Measurements from ENCODE around the gene SUPT4H1. TPM values are rescaled to one million over a fixed set of nuclear protein-coding genes. Genes with fewer than 3 reads are reported as not detected.

The SUPT4H1 gene
- total and polyA plus RNA-seq, 9 of the 15 experiments (the other 6 are each of a cell fraction or from before 2014, with no cell fraction given): 62.1 to 320 (median 117) TPM

- TF ChIP-seq ZNF740 (CRISPR knock-in tag; IDR thresholded peaks at IDR 0.05) (0 out of 2 replicates have a peak, but pooled peaks have one; percentile 2), ZNF740 (tag; IDR thresholded peaks at IDR 0.05) (no peak), CREB3L1 (IDR thresholded peaks at IDR 0.05; ENCODE audit: borderline replicate concordance, low read depth) (no peak), SNRNP70 (optimal IDR thresholded peaks at IDR 0.05; ENCODE audit: low read depth, low read length) (no peak), ZNF408 (CRISPR knock-in tag; IDR thresholded peaks at IDR 0.05; ENCODE audit: low read depth) (no peak), RBM15 (IDR thresholded peaks at IDR 0.05; ENCODE audit: insufficient read depth, low read length) (no peak), XRCC5 (IDR thresholded peaks at IDR 0.05; ENCODE audit: low read depth, low read length) (no peak), SETDB1 (IDR thresholded peaks at IDR 0.05; ENCODE audit: low read length) (no peak), ELK3 (CRISPR knock-in tag; IDR thresholded peaks at IDR 0.05) (no peak), ZBTB12 (CRISPR knock-in tag; IDR thresholded peaks at IDR 0.05) (no peak), ZNF263 (CRISPR knock-in tag; IDR thresholded peaks at IDR 0.05; ENCODE audit: borderline replicate concordance) (peak; percentile 82; the same call in 1 of the 2 replicates), ZNF282 (CRISPR knock-in tag; IDR thresholded peaks at IDR 0.05) (no peak), ZNF133 (CRISPR knock-in tag; IDR thresholded peaks at IDR 0.05) (no peak), ELF4 (CRISPR knock-in tag; IDR thresholded peaks at IDR 0.05) (0 out of 2 replicates have a peak, but pooled peaks have one; percentile 14), ZNF280A (IDR thresholded peaks at IDR 0.05; ENCODE audit: low read depth, partially characterized antibody) (no peak), FOXK2 (conservative IDR thresholded peaks at IDR 0.05 in 1 of 2, IDR thresholded peaks at IDR 0.05 in 1 of 2; ENCODE audit: low read depth in 2 of 2) (no peak), HNRNPH1 (optimal IDR thresholded peaks at IDR 0.05; ENCODE audit: low read depth, low read length) (no peak), NFXL1 (CRISPR knock-in tag; IDR thresholded peaks at IDR 0.05) (no peak), VEZF1 (CRISPR knock-in tag; IDR thresholded peaks at IDR 0.05) (peak; percentile 67)
Observed at GRCh38 chr17:58332778-58333735, 18.9 kb downstream of the SUPT4H1 start (continued).
